ENCODE measurements around the gene MYBBP1A.
A peak's percentile ranks its signal among the peaks of the same experiment; 100 is the strongest.

MYBBP1A gene

DNA sequence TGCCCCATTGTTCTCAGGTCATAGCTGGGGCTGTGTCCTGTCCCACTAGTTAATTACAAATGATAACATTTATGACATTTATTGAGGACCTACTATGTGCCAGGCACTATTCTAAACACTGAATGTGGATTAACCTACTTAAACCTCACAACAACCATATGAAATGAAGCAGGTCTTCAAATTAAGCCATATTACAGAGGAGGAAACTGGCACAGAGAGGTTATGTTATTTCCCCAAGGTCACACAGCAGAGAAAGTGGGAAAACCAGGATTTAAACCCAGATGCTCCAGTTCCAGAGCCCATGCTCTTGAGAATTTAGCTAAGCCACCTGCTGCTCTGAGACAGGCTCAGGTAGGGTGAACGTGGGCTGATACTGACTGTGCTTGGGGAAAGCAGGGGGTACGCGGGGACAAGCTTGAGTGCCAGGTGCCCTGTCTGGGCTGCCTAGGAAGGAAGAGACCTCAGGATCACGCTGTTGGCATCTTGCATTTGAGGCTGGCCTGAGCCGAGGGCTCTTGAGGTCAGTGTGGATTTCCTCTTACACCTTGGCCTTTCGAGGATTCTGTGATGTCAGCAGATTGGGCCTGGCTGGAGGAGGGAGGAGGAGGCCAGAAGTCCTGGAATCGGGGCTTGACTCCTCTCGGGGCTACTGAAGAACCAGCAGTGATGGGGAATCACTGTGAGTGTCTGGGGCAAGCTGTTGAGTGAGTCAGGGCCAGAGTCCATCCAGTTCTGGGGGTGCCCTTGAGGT lies 47.6 kb downstream of the MYBBP1A start:
- no peaks in the 10 kb centered on the region for H3K4me1 ChIP-seq (ENCODE audit: insufficient read depth, low read length)
- no peaks in the 10 kb centered on the region for H3K9me3 ChIP-seq (ENCODE audit: low read length)
- H3K27me3 ChIP-seq (ENCODE audit: insufficient read depth, low read length): peaks cover 64% of the 10 kb centered on the region
- H3K4me3 ChIP-seq (ENCODE audit: low read length): no peak overlapping the region
- H2AFZ ChIP-seq (ENCODE audit: low read depth, low read length): no peak overlapping the region
- no peaks in the 10 kb centered on the region for H3K36me3 ChIP-seq (ENCODE audit: insufficient read depth, low read length)

DNA sequence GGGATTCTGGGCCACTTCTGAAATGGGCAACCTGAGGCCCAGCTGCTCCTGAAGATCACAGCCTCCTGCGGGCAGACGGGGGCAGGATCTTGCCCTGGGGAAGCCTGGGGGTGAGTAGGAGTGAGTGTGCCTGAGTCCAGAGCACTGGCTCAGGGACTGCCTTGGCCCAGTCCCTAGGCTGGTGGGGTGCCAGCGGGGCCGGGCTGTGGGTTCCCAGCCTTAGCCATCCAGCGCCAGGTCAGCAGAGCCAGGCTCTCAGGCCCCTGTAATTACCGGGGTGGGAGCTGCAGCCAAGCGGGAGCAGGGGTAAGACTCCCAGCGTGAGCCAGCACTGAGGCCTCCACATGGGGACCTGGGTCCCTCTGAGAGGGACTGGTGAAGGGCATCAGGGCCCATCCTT lies 48.3 kb downstream of the MYBBP1A start:
- Histone ChIP-seq H3K36me3 (ENCODE audit: insufficient read depth, low read length) (no peaks in the 10 kb centered on the region), H3K27me3 (ENCODE audit: insufficient read depth, low read length) (peaks cover 64% of the 10 kb centered on the region), H3K4me1 (ENCODE audit: insufficient read depth, low read length) (no peaks in the 10 kb centered on the region), H2AFZ (ENCODE audit: low read depth, low read length) (no peak overlapping the region), H3K9me3 (ENCODE audit: low read length) (no peaks in the 10 kb centered on the region), H3K4me3 (ENCODE audit: low read length) (no peak overlapping the region)

DNA sequence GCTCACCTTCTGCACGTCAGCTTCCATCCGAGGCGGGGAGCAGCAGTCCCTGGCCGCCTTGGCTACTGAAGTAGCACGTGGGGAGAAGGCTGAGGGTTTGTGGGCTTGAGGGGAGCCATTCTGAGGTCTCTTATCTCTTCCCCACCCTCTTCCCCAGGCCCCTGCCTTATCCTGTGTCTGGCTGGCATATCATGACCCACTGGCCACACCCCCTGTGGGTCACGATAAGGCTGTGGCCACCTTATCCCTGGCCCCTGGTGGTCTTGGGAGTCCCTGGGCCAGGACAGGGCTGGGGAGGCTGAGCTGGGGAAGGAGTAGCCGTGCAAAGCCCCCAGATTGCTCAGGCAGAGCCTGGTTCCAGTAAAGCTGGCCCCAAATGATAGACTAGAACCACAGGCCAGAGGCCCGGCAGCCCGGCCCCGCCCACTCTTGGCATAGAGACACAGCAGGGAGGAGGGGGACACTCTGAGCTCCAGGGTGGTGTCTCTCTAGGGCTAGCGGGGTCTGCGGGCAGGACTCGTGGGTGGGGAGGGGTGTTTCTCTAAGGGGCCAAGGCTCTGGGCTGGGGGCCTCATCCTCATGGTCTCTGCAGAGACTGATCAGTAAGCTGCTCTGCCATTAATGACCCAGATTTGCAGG lies 48.9 kb downstream of the MYBBP1A start:
- Histone ChIP-seq H3K4me3 (ENCODE audit: low read length) (no peak overlapping the region), H2AFZ (ENCODE audit: low read depth, low read length) (no peak overlapping the region), H3K4me1 (ENCODE audit: insufficient read depth, low read length) (no peaks in the 10 kb centered on the region), H3K9me3 (ENCODE audit: low read length) (no peaks in the 10 kb centered on the region), H3K36me3 (ENCODE audit: insufficient read depth, low read length) (no peaks in the 10 kb centered on the region), H3K27me3 (ENCODE audit: insufficient read depth, low read length) (peaks cover 62% of the 10 kb centered on the region)

DNA sequence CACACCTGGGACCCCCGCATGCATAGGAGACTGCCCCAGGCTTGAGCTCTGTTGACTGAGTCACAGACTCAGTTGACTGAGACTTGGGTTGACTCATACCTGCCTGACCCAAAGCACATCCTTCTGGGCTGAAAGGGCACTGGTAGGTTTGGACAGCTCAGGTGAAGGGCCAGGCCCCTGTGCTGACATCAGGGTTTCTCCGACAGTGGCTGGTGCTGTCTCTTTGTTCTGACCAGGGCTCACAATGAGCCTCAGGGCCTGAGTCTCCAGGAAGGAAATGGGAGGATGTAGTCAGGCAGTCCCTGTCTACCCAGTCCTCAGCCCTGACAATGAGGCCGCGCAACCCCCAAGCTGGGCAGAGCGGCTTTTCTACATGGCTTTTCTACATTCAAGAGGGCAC lies 50.0 kb downstream of the MYBBP1A start:
- H3K36me3 ChIP-seq (ENCODE audit: insufficient read depth, low read length): no peaks in the 10 kb centered on the region
- H3K4me3 ChIP-seq (ENCODE audit: low read length): no peak overlapping the region
- no peak overlapping the region for H2AFZ ChIP-seq (ENCODE audit: low read depth, low read length)
- H3K4me1 ChIP-seq (ENCODE audit: insufficient read depth, low read length): no peaks in the 10 kb centered on the region
- H3K27me3 ChIP-seq (ENCODE audit: insufficient read depth, low read length): peaks cover 67% of the 10 kb centered on the region
- H3K9me3 ChIP-seq (ENCODE audit: low read length): no peaks in the 10 kb centered on the region

DNA sequence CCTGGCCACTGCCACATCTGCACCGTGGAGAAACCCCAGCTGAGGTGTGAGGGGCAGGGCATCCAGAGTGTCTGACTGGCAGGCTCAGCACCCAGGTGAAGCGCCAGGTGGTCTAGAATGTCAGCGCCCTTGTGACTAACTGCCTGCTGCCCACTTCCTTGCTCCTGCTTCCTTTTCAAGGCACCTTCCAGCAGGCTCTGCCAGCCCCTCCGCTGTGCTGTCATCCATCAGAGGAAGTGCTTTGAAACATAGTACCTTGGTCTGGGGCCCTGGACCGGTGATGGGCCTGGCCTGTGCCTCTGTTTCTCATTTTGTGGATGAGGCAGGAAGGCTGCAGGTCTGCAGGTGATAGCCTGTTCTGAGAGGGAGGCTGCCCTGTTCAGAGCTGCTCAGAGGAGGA lies 51.0 kb downstream of the MYBBP1A start:
- H3K27me3 ChIP-seq (ENCODE audit: insufficient read depth, low read length): peaks cover 67% of the 10 kb centered on the region

DNA sequence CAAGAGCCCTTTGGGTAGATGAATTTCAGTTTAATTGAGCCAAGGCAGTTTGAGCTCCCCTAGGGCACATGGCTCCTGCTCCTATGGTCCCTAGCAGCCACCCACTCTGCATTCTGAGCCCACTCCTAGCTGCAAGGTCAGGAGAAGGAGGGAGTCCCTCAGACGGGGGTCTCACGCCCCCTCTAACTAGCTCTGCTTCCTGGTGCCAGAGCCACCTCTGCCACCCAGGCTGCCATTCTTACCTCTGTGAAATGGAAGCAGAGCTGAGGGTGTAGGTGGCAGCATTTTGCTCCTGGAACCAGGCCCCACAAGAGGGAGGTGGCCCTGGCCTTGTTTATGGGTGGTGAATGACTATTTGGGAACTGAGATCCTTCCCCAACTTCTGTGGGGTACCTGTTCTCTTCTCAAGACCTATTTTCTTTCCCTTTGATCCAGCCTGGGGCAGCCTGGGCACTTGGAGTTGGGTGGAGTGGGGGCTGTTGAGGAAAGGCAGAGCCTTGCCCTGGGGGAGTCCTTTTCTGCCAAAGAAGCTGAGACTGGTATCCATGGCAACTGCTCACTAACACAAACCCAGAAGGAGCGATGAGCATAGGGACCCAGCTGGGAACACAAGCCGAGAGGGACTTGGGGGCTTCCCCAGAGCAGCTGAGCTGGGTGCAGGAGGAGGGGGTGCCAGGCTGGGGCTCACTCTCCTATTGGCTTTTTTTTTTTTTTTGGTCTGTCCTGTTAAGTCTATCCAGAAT lies 51.7 kb downstream of the MYBBP1A start:
- no peaks in the 10 kb centered on the region for H3K9me3 ChIP-seq (ENCODE audit: low read length)
- H2AFZ ChIP-seq (ENCODE audit: low read depth, low read length): no peak overlapping the region
- peaks cover 3% of the 10 kb centered on the region for H3K4me1 ChIP-seq (ENCODE audit: insufficient read depth, low read length)
- no peak overlapping the region for H3K4me3 ChIP-seq (ENCODE audit: low read length)
- H3K36me3 ChIP-seq (ENCODE audit: insufficient read depth, low read length): no peaks in the 10 kb centered on the region
- H3K27me3 ChIP-seq (ENCODE audit: insufficient read depth, low read length): peaks cover 62% of the 10 kb centered on the region

More for the DNA sequence above, 51.0 kb downstream of the MYBBP1A start:
- H3K4me3 ChIP-seq (ENCODE audit: low read length): no peak overlapping the region
- H2AFZ ChIP-seq (ENCODE audit: low read depth, low read length): no peak overlapping the region
- peaks cover 3% of the 10 kb centered on the region for H3K4me1 ChIP-seq (ENCODE audit: insufficient read depth, low read length)
- no peaks in the 10 kb centered on the region for H3K9me3 ChIP-seq (ENCODE audit: low read length)
- no peaks in the 10 kb centered on the region for H3K36me3 ChIP-seq (ENCODE audit: insufficient read depth, low read length)

DNA sequence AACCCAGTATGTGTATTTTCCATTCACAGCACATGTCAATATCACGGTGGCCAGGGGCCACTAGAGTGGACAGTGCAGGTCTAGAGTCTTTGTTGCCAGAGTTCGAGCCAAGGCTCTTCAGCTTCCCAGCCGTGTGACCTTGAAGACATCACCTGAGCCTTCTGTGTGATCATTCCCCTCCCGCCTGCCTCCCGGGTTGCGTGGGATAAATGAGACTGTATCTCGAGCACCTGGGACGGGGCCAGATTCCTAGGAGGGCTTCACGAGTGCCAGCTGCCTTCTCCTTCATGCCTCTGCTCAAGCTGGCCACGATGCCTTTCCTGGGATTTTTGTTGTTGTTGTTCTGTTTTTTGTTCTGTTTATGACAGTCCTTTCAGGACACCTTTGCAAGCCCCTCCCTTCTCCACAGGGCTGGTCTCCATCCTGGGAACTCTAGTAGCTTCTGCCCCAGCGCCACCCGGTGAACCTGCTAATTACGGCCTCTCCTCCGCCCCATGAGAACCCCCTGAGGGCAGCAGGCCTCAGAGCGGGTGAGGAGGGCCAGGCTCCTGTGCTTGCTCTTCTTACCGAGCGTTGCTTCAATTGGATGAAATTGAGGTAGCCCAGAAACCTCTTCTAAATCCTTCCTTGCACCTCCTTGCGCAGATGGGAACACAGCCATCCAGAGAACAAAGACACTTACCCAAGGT lies 52.6 kb downstream of the MYBBP1A start:
- H3K36me3 ChIP-seq (ENCODE audit: insufficient read depth, low read length): no peaks in the 10 kb centered on the region
- H3K27me3 ChIP-seq (ENCODE audit: insufficient read depth, low read length): peaks cover 69% of the 10 kb centered on the region
- no peak overlapping the region for H3K4me3 ChIP-seq (ENCODE audit: low read length)
- H2AFZ ChIP-seq (ENCODE audit: low read depth, low read length): no peak overlapping the region
- peaks cover 7% of the 10 kb centered on the region for H3K4me1 ChIP-seq (ENCODE audit: insufficient read depth, low read length)
- H3K9me3 ChIP-seq (ENCODE audit: low read length): no peaks in the 10 kb centered on the region

DNA sequence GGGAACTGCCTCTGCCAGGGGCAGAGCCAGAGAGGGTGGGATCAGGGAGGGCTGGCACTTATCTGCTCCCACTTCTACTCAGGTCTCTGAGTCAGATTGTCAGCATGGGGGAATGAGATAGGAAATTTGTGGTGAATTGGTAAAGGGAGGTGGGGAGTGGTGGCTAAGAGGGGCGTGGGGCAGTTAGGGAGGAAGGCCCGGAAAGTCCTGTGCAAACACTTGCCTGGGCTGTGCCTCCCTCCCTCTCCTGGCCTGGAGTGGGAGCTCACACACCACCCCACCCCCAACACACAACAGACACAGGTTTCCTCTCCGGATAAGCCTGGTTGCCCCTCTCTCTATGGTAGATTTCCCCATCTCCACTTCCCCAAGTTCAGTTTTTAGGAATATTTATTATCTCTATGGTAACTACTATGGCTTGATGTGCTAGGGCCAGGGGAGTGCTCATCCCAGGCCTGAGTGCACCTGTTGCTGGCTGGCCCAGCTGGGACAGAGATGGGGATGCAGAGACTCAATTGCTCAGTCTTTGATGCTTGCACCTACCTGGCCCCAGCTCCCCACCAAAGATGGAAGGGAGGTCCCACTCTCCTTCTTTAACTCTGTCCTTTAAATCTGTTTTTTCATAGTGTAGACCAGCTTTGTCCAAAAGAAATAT lies 53.8 kb downstream of the MYBBP1A start:
- no peaks in the 10 kb centered on the region for H3K9me3 ChIP-seq (ENCODE audit: low read length)
- H2AFZ ChIP-seq (ENCODE audit: low read depth, low read length): no peak overlapping the region
- H3K27me3 ChIP-seq (ENCODE audit: insufficient read depth, low read length): peaks cover 72% of the 10 kb centered on the region
- no peaks in the 10 kb centered on the region for H3K36me3 ChIP-seq (ENCODE audit: insufficient read depth, low read length)
- peaks cover 7% of the 10 kb centered on the region for H3K4me1 ChIP-seq (ENCODE audit: insufficient read depth, low read length)
- no peak overlapping the region for H3K4me3 ChIP-seq (ENCODE audit: low read length)

DNA sequence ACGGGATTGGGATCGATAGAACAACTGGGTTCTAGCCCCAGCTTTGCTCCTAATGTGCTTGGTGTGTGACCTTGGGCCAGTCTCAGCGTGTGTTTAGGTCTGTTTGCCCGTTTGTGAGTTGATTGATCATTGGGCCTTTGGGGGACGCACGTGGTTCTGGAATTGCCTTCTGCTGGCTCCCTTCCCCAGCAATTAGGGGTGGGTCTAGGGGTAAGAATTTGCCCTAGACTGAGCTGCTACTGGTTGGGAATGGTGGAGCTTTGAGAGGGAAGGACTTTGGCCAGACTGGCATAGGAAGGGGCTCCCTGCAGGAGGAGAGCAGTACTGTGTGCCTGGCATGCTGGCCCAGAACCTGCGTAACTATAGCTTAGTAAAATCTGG lies 55.0 kb downstream of the MYBBP1A start:
- Histone ChIP-seq H3K27me3 (ENCODE audit: insufficient read depth, low read length) (peaks cover 61% of the 10 kb centered on the region), H2AFZ (ENCODE audit: low read depth, low read length) (no peak overlapping the region)

DNA sequence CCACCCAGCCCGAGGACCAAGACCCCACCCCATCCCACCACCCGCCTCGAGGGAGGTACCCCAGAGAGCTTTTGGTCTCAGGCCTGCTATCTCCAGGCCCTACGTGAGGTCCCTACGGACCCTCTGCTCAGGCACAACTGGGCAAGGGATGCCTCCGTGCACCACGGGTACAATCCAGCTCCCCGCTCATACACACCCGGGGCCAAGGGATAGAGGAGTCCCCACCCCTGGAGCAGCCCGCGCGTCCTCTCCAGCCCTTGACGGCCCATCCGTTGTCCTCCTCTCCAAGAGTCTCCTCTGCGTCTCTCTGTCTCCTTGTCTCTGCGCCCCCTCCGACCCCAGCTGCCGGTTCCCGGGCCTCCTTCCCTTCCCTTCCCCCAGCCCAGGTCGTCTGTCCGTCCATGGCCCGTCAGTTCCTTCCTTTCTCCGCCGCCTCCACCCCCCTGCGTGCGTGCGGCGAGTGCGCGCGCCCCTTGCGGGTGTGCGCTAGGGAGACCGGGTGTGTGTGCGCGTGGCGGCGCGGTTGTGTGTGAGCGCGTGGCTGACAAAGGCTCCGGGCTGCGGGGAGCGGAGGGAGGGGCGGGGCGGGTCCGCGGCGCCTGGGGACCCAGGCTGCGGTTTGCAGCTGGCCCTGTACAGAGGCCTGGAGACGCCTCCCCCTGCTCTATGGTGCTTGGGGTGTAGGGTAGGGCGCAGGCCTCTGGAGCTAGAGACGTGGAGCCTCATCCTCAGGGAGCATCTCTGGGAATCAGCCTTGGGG lies 55.6 kb downstream of the MYBBP1A start:
- peaks cover 7% of the 10 kb centered on the region for H3K4me1 ChIP-seq (ENCODE audit: insufficient read depth, low read length)
- H3K36me3 ChIP-seq (ENCODE audit: insufficient read depth, low read length): no peaks in the 10 kb centered on the region
- H3K27me3 ChIP-seq (ENCODE audit: insufficient read depth, low read length): peaks cover 56% of the 10 kb centered on the region
- no peak overlapping the region for H2AFZ ChIP-seq (ENCODE audit: low read depth, low read length)
- H3K4me3 ChIP-seq (ENCODE audit: low read length): peak overlapping the region; percentile 40
- H3K9me3 ChIP-seq (ENCODE audit: low read length): no peaks in the 10 kb centered on the region

More for the DNA sequence above, 55.0 kb downstream of the MYBBP1A start:
- H3K36me3 ChIP-seq (ENCODE audit: insufficient read depth, low read length): no peaks in the 10 kb centered on the region
- peaks cover 7% of the 10 kb centered on the region for H3K4me1 ChIP-seq (ENCODE audit: insufficient read depth, low read length)
- no peaks in the 10 kb centered on the region for H3K9me3 ChIP-seq (ENCODE audit: low read length)
- peak overlapping the region; percentile 40 for H3K4me3 ChIP-seq (ENCODE audit: low read length)

DNA sequence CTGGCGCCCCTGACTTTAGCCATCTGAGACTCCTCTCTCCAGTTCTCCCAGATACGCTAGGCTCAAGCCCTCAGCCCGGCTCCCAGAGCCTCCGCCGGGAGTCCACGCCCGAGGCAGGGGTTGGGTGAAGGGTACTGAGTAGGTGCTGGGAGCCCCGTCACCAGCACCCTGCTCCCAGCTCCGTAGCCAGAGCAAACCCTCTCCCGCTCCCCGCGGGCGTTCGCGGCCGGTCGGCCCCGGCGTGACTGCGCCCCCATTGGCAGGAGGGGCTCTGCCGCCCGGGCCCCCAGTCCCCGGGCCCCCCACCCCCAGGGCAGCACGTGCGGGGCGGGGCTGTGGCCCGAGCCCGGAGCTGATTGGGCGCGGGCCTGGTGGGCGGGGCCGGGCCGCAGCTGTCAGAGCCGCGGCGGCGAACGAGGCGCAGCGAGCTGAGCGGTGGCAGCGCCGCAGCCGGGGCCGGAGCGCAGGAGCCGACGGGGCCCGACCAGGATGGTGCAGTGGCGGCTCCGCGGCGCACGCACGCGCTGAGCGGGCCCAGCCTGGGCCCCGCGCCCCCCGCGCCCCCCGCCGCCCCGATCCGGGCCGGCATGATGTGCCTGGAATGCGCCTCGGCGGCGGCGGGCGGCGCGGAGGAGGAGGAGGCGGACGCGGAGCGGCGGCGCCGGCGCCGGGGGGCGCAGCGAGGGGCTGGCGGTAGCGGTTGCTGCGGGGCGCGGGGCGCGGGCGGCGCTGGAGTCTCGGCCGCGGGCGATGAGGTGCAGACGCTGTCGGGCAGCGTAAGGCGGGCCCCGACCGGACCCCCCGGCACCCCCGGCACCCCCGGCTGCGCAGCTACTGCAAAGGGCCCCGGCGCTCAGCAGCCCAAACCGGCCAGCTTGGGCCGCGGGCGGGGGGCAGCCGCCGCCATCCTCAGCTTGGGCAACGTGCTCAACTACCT lies 56.5 kb downstream of the MYBBP1A start, which contains the start of gene SPNS2:
Gene SPNS2 (plus strand): TSS at position 421 of the 937 bp plus-strand sequence. CDS start 167 bp downstream, at position 588.
- Histone ChIP-seq H3K4me1 (ENCODE audit: insufficient read depth, low read length) (peaks cover 7% of the 10 kb centered on the region), H3K9me3 (ENCODE audit: low read length) (no peaks in the 10 kb centered on the region), H3K4me3 (ENCODE audit: low read length) (peak within 1 kb of the TSS; percentile 40), H3K27me3 (ENCODE audit: insufficient read depth, low read length) (peaks cover 52% of the 10 kb centered on the region), H3K36me3 (ENCODE audit: insufficient read depth, low read length) (no peaks in the 10 kb centered on the region), H2AFZ (ENCODE audit: low read depth, low read length) (no peak within 1 kb of the TSS)

Measured in neuron (in vitro differentiated cells).